AG09319 (cell line): ENCODE results near the gene RNU6-1.

ENCODE experiments used
- DNase-seq: peaks from one replicate; pipeline ENCODE4 v3.0.0-alpha.2; 2010; ENCODE audit warnings: low read depth; ENCODE audit errors: extremely low read depth
- TF ChIP-seq, protein P1 (sequence below): IDR thresholded peaks from 2 replicates; pipeline ENCODE4 v1.5.1; 2011; ENCODE audit warnings: low read depth, mild to moderate bottlenecking, inconsistent platforms, low read length, moderate library complexity

The RNU6-1 gene

DNA sequence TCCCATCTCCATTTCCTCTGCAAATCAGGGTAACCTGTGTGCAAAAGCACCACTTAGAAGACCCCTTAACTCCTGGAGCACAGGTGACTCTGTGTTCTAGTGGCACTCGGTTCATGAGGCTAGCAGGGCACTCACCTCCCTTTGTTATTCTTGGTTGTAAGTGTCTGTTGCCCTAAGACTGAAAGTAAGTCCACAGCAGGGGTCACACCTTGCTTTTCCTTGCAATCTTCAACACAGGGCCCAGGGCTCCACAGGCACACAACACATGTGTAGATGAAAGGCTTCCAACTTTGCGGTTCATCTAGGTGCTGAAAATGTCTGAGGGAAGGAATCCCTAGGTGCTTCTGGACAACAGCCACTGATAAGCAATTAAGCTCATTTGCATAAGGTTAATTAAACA is 2.9 kb downstream of the RNU6-1 start:
- TF ChIP-seq, protein P1, sequence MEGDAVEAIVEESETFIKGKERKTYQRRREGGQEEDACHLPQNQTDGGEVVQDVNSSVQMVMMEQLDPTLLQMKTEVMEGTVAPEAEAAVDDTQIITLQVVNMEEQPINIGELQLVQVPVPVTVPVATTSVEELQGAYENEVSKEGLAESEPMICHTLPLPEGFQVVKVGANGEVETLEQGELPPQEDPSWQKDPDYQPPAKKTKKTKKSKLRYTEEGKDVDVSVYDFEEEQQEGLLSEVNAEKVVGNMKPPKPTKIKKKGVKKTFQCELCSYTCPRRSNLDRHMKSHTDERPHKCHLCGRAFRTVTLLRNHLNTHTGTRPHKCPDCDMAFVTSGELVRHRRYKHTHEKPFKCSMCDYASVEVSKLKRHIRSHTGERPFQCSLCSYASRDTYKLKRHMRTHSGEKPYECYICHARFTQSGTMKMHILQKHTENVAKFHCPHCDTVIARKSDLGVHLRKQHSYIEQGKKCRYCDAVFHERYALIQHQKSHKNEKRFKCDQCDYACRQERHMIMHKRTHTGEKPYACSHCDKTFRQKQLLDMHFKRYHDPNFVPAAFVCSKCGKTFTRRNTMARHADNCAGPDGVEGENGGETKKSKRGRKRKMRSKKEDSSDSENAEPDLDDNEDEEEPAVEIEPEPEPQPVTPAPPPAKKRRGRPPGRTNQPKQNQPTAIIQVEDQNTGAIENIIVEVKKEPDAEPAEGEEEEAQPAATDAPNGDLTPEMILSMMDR = no peak
- no peak for DNase-seq

DNA sequence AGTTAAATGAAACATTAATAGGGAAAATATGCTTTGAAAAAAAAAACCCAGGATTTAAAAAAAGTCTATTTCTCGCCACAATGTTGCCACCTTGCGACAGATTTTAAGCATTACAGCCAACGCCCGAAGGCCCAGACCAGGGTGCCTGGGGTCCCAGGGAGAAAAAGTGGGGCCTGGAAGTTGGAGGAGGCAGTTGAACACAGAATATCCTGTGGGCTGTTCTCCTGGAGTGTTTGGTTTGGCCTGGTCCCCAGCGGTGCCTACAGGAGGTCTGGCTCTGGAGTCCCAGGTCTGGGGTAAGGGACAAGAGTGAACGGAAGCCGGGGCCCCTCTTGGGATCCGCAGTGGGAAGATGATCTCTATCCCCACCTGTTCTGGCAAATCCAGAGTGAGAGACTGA is 3.4 kb downstream of the RNU6-1 start:
- no peak for DNase-seq
- TF ChIP-seq, protein P1 = peak; percentile 66

DNA sequence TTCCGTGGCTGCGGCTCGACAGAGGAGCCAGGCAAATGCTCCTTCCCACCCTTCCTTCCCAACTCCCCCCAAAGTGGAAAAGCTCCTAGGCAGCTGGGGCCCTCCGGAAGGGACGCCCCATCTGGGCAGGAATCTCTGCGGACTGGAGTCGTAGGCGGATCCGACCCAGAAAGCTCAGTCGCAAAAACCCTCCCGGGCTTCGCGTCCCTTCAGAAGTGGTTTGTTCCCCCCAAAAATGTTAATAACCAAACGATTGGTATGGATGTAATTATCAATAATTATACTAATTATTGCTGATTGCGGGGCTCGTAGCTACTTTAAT is 3.8 kb downstream of the RNU6-1 start:
- no peak for DNase-seq
- TF ChIP-seq, protein P1 = no peak

DNA sequence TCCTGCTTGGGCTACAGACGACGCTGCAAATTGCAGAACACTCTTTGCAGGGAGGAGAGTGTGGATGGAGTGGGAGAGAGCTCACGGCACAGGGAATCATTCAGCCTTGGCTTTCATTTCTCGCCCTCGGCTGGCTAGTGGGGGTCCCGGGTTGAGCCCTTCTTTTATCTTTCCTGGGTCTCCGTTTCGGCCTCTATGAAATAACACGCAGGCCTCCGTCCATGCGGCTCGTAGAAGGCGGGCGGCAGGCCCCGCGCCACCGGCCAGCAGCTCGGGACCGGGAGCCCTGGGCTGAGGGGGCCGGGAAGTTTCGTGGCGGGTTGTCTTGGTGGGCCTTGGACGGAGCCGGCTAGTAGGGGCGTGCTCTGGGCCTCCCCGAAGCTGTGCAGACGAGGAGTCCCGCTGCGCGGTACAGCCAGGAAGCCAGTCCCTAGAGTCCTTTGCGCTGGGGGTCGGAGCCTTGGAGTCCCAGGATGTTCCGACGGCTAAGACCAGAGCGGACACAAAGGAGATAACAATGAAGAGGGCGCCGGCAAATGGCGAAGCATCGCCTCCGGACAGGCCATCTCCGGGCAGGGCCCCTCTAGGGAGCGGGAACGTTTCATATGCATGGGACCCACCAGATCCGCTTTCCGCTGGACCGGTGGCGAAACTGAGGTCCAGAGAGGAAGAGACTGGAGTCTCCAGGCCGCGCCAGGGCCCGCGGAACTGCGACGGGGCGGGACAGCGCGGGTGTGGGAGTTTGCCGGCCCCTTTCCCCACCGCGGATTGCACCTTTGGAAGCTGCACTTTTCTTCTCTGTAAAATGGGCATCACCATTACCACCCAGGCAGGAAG is 4.3 kb downstream of the RNU6-1 start:
- TF ChIP-seq, protein P1 = no peak
- DNase-seq = no peak

DNA sequence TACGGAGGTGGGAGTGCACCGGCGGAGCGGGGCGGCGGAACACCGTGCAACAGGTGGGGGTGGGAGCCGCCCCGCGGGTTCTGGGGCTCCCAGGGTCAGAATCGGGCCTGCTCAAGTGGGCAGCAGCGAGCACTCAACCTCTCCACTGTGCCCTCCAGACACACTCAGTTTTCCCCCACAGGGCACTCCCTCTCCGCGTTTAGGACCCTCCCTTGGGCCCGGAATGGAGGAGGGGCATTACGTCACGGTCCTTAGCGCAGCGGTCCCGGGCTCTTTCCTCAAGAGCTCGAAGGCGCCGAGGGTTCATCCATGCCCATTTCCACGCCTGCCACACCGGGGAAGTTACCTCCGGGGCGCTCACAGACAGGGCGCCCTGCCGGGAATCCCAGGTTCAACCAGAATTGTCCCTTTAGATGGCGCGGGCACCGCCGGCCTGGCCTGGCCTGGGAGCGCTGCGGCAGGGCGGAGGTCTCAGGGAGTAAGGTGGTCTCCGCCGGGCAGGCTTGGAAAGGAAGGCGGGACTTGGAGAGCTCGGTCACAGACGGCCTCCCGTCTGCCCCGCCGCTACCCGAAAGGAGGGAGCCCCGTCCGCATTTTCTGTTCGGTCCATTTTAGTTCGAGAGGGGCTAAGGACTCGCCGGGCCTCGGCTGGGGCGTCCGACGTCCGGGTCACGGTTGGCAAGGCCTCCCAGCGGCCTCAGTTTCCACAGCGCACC is 5.1 kb downstream of the RNU6-1 start:
- no peak for DNase-seq
- TF ChIP-seq, protein P1 = no peak

DNA sequence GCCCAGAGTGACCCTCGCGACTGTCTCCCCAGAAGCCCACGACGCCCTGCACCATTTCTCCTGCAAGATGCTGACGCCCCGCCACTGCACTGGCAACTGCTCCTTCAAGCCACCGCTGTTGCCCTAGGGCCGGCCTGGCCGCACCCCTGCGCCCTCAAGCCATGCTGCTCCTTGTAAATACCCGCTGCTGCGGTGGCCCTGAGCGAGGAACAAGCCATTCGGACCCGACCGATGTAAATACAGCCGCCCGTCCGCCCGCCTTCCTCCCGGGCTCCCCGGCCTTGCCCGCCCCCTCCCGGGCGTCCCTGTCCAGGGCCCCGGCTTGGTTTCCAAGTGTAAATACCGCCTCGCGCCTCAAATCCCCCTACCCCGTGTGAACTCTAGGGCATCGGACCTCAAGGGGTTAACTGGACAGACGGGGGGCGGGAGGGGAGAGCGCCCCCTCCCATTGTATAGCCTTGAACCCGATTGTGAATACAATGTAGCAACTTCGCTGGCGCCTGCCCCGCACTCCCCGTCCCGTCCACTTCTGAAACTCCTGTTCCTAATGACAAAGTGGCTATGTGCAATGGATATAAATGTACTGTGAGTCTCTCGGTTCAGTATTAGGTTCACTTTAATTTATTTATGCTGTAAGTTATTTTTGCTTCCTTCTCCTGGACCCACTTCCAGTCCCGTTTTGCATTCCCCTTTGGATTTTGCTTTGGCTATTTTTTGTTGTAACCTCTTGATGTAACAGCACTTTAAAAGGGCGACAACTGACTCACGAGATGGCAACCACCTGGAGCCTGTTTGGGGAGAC is 5.9 kb downstream of the RNU6-1 start:
- TF ChIP-seq, protein P1 = peak; percentile 50

More for the DNA sequence above, 5.9 kb downstream of the RNU6-1 start:
- no peak for DNase-seq
